GM19463 (cell line): ENCODE data around the gene ZNF75A.

Source experiments
- ATAC-seq: cut with Tn5 transposase; IDR thresholded peaks from one replicate; pipeline ENCODE4 v1.9.1; 2021; ENCODE audit warnings: mild to moderate bottlenecking, moderate library complexity; ENCODE audit not compliant: unreplicated experiment

The ZNF75A gene

GRCh38 chr16:3285131-3285530 is 20.2 kb upstream of the ZNF75A start:
- no peak for ATAC-seq

DNA sequence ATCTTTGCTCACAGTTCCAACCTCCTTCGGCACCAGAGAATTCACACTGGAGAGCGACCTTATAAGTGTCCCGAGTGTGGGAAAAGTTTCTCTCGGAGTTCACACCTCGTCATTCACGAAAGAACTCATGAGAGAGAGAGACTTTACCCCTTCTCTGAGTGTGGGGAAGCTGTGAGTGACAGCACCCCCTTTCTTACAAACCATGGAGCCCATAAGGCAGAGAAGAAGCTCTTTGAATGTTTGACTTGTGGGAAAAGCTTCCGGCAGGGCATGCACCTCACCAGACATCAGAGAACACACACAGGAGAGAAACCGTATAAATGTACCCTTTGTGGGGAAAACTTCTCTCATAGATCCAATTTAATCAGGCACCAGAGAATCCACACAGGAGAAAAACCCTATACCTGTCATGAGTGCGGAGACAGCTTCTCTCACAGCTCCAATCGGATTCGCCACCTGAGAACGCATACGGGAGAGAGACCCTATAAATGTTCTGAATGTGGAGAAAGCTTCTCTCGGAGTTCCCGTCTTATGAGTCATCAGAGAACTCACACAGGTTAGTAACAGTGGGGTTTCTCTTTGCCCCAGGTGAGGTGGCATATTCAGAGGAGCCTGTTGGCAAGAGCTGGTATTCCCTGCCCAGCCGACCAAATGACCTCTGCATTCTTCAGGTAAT is 15.2 kb upstream of the ZNF75A start:
- ATAC-seq = no peak

GRCh38 chr16:3292604-3293003 is 12.7 kb upstream of the ZNF75A start:
- no peak for ATAC-seq

- ATAC-seq = no peak
These were observed 10.1 kb upstream of the ZNF75A start for GRCh38 chr16:3295209-3295608.

DNA sequence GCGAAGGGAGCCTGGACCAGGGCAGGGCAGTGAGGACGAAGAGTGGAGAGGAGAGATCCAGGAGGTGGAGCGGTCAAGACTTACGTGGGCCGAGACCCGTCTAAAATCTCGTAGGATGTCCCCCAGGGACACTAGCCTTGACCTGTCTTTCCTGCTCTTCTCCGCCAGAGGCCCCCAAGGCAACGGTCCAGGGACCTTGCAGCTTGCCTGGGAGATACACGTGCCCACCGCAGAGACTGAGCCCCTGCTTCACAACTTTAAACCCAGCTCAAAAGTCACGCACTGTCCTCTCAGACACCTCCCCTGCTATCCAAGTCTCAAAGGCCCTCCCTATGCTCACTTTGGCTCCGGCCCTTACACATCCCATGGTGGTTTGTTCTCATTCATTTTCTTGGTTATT is 9.5 kb upstream of the ZNF75A start:
- no peak for ATAC-seq

DNA sequence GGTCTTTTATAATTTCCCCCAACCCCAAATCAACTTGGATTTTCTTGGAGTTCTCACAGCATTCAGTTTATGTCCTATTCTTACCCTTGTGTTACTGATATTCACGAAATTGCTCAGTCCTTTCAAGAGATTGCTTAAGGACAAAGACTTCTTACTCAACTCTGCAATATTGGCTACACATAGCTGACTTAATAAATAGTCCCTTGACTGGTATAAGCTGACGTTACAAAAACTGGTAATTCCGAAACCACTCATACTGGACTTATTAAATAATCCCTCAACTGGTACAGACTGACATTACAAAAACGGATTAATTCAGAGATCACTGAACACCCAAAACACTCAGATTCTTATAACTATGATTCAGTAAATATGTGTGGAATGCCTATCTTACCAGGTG is 927 bp upstream of the ZNF75A start:
- no peak for ATAC-seq

DNA sequence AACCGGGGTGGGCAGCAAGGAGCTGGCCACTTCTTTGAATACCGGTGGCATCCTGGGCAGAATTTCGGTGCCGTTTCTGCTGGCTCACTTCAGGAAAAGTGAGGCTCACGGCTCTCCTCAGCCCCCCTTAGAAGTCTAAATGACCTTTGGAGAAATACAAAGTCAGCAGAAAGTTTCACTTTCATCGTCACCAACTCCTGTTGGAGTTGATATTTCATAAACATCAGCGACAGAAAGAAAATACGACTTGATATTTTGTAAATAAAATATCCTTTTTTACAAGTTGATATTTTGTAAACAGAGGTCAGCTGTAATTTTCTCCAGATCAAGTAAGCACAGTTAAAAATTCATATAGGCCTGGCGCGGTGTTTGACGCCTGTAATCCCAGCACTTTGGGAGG is 781 bp downstream of the ZNF75A start:
- ATAC-seq = no peak

DNA sequence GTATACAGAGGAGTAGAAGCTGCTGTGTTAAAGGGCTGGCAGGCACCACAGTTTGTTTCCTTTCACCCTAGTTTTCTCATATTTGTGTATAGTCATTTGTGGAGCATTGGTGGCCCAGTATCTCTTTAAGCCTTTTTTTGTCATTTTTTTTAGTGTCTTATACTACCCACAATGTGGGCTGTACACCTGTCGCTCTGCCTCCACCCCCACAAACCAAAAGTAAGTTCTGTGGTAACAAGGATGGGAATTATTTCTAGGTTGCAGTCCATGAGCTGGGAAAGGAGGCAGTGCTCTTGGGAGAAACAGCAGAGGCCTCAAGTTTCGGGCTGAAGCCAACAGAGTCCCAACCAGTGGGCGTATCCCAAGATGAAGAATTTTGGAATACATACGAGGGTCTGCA is 6.2 kb downstream of the ZNF75A start:
- no peak for ATAC-seq

DNA sequence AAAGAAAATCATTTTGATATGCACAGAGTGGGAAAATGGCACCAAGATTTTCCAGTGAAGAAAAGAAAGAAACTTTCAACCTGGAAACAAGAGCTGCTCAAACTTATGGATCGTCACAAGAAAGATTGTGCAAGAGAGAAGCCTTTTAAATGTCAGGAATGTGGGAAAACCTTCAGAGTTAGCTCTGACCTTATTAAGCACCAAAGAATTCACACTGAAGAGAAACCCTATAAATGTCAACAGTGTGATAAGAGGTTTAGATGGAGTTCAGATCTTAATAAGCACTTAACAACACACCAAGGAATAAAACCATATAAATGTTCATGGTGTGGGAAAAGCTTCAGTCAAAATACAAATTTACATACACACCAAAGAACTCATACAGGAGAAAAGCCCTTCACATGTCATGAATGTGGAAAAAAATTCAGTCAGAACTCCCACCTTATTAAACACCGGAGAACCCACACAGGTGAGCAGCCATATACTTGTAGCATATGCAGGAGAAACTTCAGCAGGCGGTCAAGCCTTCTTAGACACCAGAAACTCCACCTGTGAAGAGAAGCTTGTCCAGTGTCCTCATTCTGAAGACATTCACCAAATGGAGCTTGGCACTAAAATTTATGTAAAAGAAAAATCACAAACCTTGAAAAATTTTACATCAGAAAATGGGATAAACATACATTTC is 12.2 kb downstream of the ZNF75A start:
- ATAC-seq = no peak

DNA sequence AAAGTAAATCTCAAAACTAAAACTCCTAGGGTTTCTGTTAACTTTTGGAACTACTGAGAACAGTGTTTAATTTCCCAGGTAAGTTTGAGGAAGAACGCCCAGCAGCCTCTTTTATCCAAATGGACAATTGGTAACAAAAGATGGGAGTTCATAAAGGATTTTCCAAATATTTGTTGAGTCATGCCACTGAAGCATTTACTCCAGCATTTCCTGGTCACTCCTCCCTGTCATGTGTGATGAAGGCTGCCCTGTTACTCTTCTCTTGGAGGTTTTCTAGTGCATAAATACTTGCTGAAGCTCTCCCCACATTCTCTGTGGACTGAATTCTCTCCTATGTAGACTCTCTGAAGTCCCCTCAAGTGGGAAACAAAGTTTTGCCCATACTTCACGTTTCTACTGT is 16.5 kb downstream of the ZNF75A start:
- ATAC-seq = no peak

GRCh38 chr16:3327514-3327913 is 22.2 kb downstream of the ZNF75A start:
- ATAC-seq = no peak

- no peak for ATAC-seq
These were observed 22.8 kb downstream of the ZNF75A start for GRCh38 chr16:3328104-3328503.

DNA sequence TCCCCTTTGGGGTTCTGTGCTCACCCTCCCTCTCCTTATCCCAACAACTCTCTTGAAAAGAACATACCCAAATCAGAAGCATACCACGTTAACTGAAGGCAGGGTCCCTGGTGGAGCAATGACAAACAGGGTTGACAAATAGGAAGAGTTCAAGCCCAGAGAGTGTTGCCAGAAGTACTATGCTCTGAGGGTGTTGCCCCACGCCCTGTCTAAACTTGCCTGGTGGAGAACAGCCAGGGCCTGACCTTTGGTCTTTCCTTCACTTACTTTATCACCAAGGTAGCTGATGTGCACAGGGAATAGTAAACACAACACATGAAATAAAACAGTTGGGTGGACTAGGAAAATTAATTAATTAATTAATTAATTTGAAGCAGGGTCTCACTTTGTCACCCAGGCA is 23.3 kb downstream of the ZNF75A start:
- no peak for ATAC-seq

DNA sequence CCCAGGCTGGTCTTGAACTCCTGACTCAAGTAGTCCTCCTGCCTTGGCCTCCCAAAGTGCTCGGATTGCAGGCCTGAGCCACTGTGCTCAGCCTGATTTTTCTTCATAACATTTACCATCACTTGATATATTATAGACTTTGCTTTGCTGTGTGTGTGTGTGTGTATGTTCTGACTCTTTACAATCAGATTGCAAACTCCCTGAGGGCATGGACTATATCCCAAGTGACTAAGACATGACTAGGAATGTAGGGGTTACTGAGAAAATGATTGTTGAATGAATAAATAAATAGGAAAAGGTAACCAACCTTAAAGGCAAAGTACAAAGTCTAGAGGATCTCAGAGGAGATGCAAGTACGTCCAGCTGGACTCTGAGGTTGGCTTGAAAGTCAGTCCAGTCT is 40.7 kb downstream of the ZNF75A start:
- no peak for ATAC-seq

DNA sequence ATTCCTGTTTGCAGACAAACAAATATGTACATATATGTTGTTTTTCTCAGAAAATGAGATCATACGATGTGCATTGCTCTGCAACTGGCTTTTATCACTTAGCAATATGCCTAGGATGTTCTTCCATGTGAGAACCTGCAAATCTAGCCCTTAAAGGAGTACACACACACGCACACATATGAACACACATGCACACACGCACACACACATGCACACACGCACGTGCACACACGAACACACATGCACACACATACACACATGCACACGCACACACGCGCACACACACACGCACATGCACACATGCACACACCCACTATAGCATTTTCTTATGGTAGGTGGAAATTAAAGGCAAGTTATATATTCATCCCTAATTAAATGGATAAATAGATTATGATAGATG is 42.3 kb downstream of the ZNF75A start:
- ATAC-seq = no peak

DNA sequence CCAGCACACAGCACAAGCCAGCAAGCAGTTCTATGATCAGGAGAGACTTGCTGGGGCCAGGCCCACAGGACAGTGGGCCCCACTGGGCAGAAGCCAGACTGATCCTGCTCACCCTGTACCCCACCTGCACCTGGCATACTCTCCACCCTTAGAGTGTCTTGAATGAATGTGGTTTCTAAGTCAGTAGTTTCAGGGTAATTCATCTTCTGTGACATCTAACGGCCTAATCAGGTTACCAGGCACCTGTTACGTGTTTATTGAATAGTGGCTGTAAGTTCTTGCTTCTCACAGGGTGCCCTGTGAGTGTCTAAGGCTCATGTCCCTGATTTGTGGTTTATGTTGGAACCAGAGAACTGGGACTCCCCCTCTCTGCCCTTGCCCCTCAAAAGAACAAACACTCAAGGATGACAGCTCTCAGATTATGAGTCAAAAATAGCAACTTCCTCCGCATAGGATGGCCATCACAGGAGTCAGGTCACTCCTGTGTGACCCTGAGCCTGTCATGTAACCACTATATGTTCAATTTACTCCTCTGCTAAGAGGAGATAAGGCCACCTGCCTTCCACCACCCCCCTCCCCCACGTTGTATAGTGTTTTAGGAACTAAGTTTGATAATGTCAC is 43.4 kb downstream of the ZNF75A start:
- ATAC-seq = no peak

- ATAC-seq = no peak
These were observed 43.9 kb downstream of the ZNF75A start for GRCh38 chr16:3349175-3349574.

GRCh38 chr16:3355589-3355988 is 50.3 kb downstream of the ZNF75A start, which contains the start of gene OR2C1:
Gene OR2C1 (plus strand): TSS chr16:3355889. CDS start chr16:3355941, 52 bp downstream.
- no peak for ATAC-seq

DNA sequence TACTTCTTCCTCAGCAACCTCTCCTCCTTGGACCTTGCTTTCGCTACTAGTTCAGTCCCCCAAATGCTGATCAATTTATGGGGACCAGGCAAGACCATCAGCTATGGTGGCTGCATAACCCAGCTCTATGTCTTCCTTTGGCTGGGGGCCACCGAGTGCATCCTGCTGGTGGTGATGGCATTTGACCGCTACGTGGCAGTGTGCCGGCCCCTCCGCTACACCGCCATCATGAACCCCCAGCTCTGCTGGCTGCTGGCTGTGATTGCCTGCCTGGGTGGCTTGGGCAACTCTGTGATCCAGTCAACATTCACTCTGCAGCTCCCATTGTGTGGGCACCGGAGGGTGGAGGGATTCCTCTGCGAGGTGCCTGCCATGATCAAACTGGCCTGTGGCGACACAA is 50.8 kb downstream of the ZNF75A start:
- no peak for ATAC-seq

GRCh38 chr16:3358871-3359270 is 53.6 kb downstream of the ZNF75A start:
- no peak for ATAC-seq

DNA sequence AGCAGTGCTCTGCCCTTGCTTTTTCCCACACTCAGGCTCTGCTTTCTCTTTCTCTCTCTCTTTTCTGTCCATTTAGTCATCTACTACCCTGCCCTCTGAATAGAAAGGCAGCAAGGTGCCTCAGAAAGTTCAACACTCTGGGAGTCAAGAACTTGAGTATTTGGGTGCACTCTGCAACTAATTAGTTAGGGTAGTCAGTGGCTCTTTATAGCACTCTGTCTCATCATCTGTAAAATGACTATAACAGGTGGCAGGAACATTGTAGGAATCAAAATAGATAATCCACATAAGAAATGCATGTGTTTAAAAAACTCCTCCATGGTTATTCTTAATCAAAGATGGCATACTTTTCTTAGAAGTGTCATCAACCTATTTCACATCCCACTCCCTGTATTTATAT is 57.6 kb downstream of the ZNF75A start:
- ATAC-seq = no peak

- no peak for ATAC-seq
These were observed 58.5 kb downstream of the ZNF75A start for GRCh38 chr16:3363793-3364192.
